Activated naive CD8-positive, alpha-beta T cell treated with anti-CD3 and anti-CD28 coated beads, Interleukin-2, amount 50 U/mL, for 24 hours (primary cell): ENCODE measurements around the gene ADAMTS13.

Experiments used
- ATAC-seq: fragments of 150-1000 bp; cut with Tn5 transposase; one replicate; pipeline ENCODE4 v1.10.0; 2021
- DNase-seq: peaks from one replicate; pipeline ENCODE4 v3.0.0; 2021
- H3K27ac Mint-ChIP-seq: one replicate; pipeline ENCODE4 v1.8.0; 2021; ENCODE audit warnings: mild to moderate bottlenecking, mixed read lengths
- H3K27me3 Mint-ChIP-seq: one replicate; pipeline ENCODE4 v1.8.0; 2021; ENCODE audit warnings: mixed read lengths
- H3K36me3 Mint-ChIP-seq: one replicate; pipeline ENCODE4 v1.8.0; 2021; ENCODE audit warnings: low read depth, mixed read lengths
- H3K4me1 Mint-ChIP-seq: one replicate; pipeline ENCODE4 v1.8.0; 2021; ENCODE audit warnings: mixed read lengths
- H3K4me3 Mint-ChIP-seq: one replicate; pipeline ENCODE4 v1.8.0; 2021; ENCODE audit warnings: mild to moderate bottlenecking, moderate library complexity, mixed read lengths
- H3K9me3 Mint-ChIP-seq: one replicate; pipeline ENCODE4 v1.8.0; 2021; ENCODE audit warnings: mixed read lengths

ADAMTS13 gene

DNA sequence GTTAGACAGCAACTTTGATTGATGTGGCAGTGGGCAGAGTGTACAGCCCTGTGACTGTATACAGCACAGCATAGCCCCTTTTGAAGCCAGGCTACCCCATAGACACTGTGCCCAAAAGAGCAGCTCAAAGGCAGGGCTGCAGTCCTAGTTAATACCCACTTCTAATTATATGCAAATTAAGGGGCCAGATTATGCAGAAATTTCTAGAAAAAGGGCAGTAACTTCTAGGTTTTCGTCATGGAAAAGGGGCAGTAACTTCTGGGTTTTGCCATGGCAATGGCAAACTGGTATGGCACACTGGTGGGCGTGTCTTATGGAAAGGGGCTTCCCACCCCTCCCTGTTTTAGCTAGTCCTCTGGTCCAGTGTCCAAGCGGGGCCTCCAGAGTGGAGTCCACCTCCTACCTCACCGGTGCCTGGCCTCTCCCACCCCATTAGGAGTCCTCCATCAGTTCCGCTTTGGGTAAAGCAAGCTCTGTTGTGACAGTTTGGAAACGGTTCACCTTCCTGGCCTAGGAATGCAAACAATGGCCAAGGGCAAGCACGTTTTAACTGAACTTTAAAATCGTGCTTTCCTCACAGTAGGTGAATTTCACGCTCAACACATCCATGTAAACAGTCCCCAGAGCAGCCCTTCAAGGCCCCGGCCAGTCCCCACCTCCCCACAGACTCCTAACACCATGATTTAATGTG lies 5.6 kb downstream of the ADAMTS13 start:
- no peak overlapping the region for H3K27ac Mint-ChIP-seq
- no peaks in the 10 kb centered on the region for H3K36me3 Mint-ChIP-seq
- H3K4me3 Mint-ChIP-seq, result peak overlapping the region; percentile 29
- peaks cover 4% of the 10 kb centered on the region for H3K4me1 Mint-ChIP-seq
- no peaks in the 10 kb centered on the region for H3K9me3 Mint-ChIP-seq
- ATAC-seq (no peak), DNase-seq (no peak)
- H3K27me3 Mint-ChIP-seq, result peaks cover 21% of the 10 kb centered on the region

- Mint-ChIP-seq H3K27me3 (peaks cover 21% of the 10 kb centered on the region), H3K4me1 (peaks cover 4% of the 10 kb centered on the region), H3K9me3 (no peaks in the 10 kb centered on the region), H3K4me3 (no peak overlapping the region), H3K36me3 (no peaks in the 10 kb centered on the region), H3K27ac (no peak overlapping the region)
- DNase-seq (no peak), ATAC-seq (no peak)
These were observed 6.5 kb downstream of the ADAMTS13 start for GRCh38 chr9:133428617-133429101.

DNA sequence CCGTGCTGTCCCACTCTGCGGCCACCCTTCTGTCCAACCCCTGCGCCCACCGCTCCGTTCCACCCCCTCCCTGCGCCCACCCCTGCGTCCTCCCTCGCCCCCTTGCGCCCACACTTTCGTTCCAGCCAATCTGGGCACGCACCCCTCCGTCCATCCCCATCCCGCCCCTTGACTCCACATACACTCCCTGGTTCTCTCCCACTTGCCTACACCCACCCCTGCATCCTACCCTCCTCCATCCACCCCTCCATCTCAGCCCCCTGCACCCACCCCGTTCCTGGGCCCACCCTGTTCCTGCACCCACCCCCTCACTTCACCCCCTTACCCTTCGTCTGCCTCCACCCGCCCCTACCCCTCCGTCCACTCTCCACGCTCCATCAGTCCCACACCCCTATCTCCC lies 7.0 kb downstream of the ADAMTS13 start:
- H3K4me3 Mint-ChIP-seq, result no peak overlapping the region
- no peak overlapping the region for H3K27ac Mint-ChIP-seq
- ATAC-seq, result no peak

DNA sequence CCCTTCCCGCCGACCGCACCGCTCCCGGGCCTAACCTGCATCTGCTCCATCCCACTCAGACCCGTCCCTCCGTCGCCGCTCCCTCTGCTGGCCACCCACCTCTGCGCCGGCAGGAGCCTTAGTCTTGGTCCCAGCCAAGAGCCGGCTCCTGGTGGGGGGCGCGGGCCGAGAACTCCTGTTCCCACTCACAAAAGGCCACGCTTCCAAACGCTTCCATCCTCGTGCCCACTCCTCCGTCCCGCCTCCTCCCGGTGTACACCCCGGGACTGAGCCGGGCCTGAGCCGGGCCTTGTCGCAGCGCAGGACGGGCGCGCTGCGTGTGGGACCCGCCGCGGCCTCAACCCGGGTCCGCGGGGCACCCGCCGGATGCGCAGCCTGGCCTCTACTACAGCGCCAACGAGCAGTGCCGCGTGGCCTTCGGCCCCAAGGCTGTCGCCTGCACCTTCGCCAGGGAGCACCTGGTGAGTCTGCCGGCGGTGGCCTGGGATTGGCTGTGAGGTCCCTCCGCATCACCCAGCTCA lies 7.5 kb downstream of the ADAMTS13 start:
- peak; percentile 45 for ATAC-seq
- no peak for DNase-seq
- peaks cover 21% of the 10 kb centered on the region for H3K27me3 Mint-ChIP-seq
- H3K27ac Mint-ChIP-seq, result no peak overlapping the region
- no peak overlapping the region for H3K4me3 Mint-ChIP-seq
- H3K9me3 Mint-ChIP-seq, result no peaks in the 10 kb centered on the region
- H3K4me1 Mint-ChIP-seq, result peaks cover 4% of the 10 kb centered on the region
- no peaks in the 10 kb centered on the region for H3K36me3 Mint-ChIP-seq

More for the DNA sequence above, 7.0 kb downstream of the ADAMTS13 start:
- Mint-ChIP-seq H3K36me3 (no peaks in the 10 kb centered on the region), H3K4me1 (peaks cover 4% of the 10 kb centered on the region), H3K27me3 (peaks cover 21% of the 10 kb centered on the region), H3K9me3 (no peaks in the 10 kb centered on the region)
- no peak for DNase-seq

DNA sequence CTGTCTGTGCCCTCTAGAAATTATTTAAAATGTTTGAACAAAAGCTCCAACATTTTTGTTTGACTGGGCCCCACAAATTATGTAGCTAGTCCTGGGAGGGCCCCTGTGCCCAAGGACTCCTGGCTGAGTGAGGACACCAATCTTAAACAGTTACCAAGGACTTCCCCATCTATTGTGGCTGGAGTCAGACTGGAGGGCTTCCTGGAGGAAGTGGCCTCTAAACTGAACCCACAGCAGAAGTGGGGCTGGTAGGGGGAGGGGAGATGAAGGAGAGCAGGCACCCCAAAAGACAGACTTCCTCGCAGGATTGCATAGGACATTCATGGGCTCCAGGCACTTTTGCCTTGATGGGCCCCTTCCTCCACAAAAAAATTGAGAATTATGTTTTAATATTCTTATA lies 8.1 kb downstream of the ADAMTS13 start:
- H3K9me3 Mint-ChIP-seq, result no peaks in the 10 kb centered on the region
- H3K27ac Mint-ChIP-seq, result no peak overlapping the region
- H3K36me3 Mint-ChIP-seq, result no peaks in the 10 kb centered on the region
- peaks cover 21% of the 10 kb centered on the region for H3K27me3 Mint-ChIP-seq
- no peak for DNase-seq
- ATAC-seq, result no peak
- H3K4me3 Mint-ChIP-seq, result no peak overlapping the region
- peaks cover 4% of the 10 kb centered on the region for H3K4me1 Mint-ChIP-seq

GRCh38 chr9:133433351-133433843 lies 11.2 kb downstream of the ADAMTS13 start:
- Mint-ChIP-seq H3K27me3 (peaks cover 6% of the 10 kb centered on the region), H3K9me3 (no peaks in the 10 kb centered on the region), H3K4me3 (no peak overlapping the region), H3K27ac (no peak overlapping the region), H3K36me3 (no peaks in the 10 kb centered on the region), H3K4me1 (no peaks in the 10 kb centered on the region)
- DNase-seq (no peak), ATAC-seq (no peak)

GRCh38 chr9:133436681-133437080 lies 14.5 kb downstream of the ADAMTS13 start:
- Mint-ChIP-seq H3K4me3 (no peak overlapping the region), H3K36me3 (no peaks in the 10 kb centered on the region), H3K27me3 (no peaks in the 10 kb centered on the region), H3K27ac (no peak overlapping the region), H3K9me3 (no peaks in the 10 kb centered on the region), H3K4me1 (peaks cover 7% of the 10 kb centered on the region)
- DNase-seq, result no peak
- ATAC-seq, result no peak

DNA sequence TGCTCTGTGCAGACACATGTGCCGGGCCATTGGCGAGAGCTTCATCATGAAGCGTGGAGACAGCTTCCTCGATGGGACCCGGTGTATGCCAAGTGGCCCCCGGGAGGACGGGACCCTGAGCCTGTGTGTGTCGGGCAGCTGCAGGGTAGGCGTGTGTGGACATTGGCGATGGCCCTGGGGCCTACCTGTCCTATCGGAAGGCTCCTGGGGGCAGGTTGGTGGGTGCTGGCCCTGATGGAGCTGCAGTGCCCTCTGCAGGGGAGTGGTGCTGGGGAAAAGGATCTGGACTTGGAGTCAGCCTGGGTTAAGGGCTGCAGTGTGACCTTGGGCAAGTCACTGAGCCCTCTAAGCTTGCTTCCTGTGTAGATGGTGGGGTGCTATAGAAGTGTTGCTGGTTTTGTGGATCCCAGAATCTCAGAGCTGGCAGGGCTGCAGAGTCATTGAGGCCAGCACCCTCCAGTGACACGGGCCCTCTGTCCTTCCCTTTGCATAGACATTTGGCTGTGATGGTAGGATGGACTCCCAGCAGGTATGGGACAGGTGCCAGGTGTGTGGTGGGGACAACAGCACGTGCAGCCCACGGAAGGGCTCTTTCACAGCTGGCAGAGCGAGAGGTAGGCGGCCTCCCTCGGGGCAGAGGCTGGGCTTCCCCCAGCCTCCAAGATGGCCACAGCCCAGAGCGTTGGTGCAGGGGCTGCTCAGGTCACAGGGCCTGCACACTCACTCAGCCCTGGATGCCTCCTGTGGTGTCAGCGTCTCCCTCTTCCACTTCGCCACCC lies 15.8 kb downstream of the ADAMTS13 start:
- ATAC-seq (no peak), DNase-seq (no peak)
- H3K27ac Mint-ChIP-seq, result no peak overlapping the region
- no peaks in the 10 kb centered on the region for H3K9me3 Mint-ChIP-seq
- no peaks in the 10 kb centered on the region for H3K27me3 Mint-ChIP-seq
- H3K4me3 Mint-ChIP-seq, result no peak overlapping the region
- peaks cover 7% of the 10 kb centered on the region for H3K4me1 Mint-ChIP-seq
- no peaks in the 10 kb centered on the region for H3K36me3 Mint-ChIP-seq

- no peak overlapping the region for H3K4me3 Mint-ChIP-seq
- H3K4me1 Mint-ChIP-seq, result peaks cover 7% of the 10 kb centered on the region
- H3K36me3 Mint-ChIP-seq, result no peaks in the 10 kb centered on the region
- no peaks in the 10 kb centered on the region for H3K27me3 Mint-ChIP-seq
- no peaks in the 10 kb centered on the region for H3K9me3 Mint-ChIP-seq
- ATAC-seq, result peak; percentile 35
- H3K27ac Mint-ChIP-seq, result no peak overlapping the region
- no peak for DNase-seq
These were observed 17.2 kb downstream of the ADAMTS13 start for GRCh38 chr9:133439337-133439736.

DNA sequence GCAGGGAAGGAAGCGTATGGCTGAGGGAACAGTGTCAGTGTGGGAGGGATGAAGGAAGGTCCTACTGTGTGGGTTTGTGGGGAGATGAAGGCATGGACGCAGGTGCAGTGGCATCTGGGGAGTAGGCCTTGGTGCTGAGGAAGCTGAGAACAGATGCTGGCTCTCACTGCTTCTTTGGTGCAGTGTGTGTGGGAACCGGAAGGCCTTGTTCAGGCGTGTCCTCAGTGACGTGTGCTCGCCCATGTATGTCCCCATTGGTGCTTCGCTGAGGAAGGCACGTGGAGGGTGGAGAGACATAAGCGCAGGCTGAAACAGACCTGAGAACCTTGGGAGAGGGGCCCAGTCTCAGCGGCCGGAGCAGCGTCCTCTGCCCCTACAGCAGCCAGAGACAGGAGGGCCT lies 18.7 kb downstream of the ADAMTS13 start:
- peaks cover 7% of the 10 kb centered on the region for H3K4me1 Mint-ChIP-seq
- DNase-seq (no peak), ATAC-seq (no peak)
- no peak overlapping the region for H3K27ac Mint-ChIP-seq
- no peaks in the 10 kb centered on the region for H3K36me3 Mint-ChIP-seq
- H3K27me3 Mint-ChIP-seq, result no peaks in the 10 kb centered on the region
- no peaks in the 10 kb centered on the region for H3K9me3 Mint-ChIP-seq
- no peak overlapping the region for H3K4me3 Mint-ChIP-seq

DNA sequence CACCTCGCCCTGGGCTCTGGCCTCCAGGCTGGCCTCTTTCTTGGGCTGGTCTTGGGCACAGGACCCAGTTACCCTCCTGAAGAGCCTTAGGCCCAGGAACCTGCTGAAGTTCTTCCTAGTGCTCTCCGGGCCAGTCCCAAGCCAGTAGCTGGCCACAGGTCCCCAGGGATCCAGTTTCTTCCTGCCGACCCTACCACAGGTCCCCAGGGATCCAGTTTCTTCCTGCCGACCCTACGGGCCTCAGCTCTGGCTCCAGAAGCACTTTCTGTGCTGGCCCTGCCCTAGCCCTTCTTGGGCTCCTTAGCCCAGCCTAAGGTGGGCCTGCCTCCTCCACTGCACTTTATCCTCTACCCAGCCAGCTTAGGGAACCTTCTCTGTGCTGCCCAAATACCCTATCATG lies 19.4 kb downstream of the ADAMTS13 start:
- peaks cover 7% of the 10 kb centered on the region for H3K4me1 Mint-ChIP-seq
- no peak overlapping the region for H3K27ac Mint-ChIP-seq
- no peak for ATAC-seq
- no peak for DNase-seq
- H3K4me3 Mint-ChIP-seq, result no peak overlapping the region
- no peaks in the 10 kb centered on the region for H3K36me3 Mint-ChIP-seq
- H3K9me3 Mint-ChIP-seq, result no peaks in the 10 kb centered on the region
- no peaks in the 10 kb centered on the region for H3K27me3 Mint-ChIP-seq

- H3K4me3 Mint-ChIP-seq, result no peak overlapping the region
- no peaks in the 10 kb centered on the region for H3K27me3 Mint-ChIP-seq
- H3K36me3 Mint-ChIP-seq, result no peaks in the 10 kb centered on the region
- ATAC-seq (no peak), DNase-seq (no peak)
- H3K27ac Mint-ChIP-seq, result no peak overlapping the region
- H3K9me3 Mint-ChIP-seq, result no peaks in the 10 kb centered on the region
- peaks cover 7% of the 10 kb centered on the region for H3K4me1 Mint-ChIP-seq
These were observed 21.1 kb downstream of the ADAMTS13 start for GRCh38 chr9:133443248-133443647.

GRCh38 chr9:133443982-133444381 lies 21.8 kb downstream of the ADAMTS13 start:
- Mint-ChIP-seq H3K9me3 (no peaks in the 10 kb centered on the region), H3K27me3 (no peaks in the 10 kb centered on the region), H3K4me3 (no peak overlapping the region), H3K36me3 (no peaks in the 10 kb centered on the region), H3K27ac (no peak overlapping the region), H3K4me1 (peaks cover 7% of the 10 kb centered on the region)
- DNase-seq (no peak), ATAC-seq (no peak)

DNA sequence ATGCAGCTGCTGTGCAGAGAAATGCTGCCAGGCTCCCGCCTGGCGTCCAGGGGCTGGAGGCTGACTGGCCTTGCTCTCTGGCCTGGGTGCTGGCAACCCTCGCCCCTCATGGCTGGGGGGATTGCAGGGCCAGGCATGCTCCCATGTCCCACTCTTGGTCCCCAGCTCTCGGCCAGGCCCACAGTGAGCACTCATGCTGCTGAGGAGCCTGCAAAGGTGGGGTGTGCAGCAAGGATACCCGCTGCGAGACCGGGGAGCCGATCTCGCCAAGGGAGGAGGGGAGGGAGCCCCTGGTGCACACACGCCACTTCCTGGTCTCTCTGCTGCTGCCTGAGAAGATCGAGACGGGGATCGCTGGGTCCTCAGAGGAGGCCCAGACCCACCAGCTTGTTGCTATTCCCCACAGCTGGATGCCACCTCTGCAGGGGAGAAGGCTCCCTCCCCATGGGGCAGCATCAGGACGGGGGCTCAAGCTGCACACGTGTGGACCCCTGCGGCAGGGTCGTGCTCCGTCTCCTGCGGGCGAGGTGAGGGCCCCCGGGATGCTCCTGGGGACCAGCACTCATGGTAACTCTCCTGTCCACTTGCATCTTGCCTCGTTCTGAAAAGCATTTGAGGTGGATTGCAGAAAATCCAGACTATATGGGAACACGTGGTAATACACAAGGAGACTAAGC lies 23.3 kb downstream of the ADAMTS13 start:
- DNase-seq, result no peak
- Mint-ChIP-seq H3K4me1 (peaks cover 3% of the 10 kb centered on the region), H3K9me3 (no peaks in the 10 kb centered on the region), H3K36me3 (no peaks in the 10 kb centered on the region), H3K4me3 (no peak overlapping the region), H3K27me3 (no peaks in the 10 kb centered on the region), H3K27ac (no peak overlapping the region)
- no peak for ATAC-seq
